IMR-90 (cell line): ENCODE measurements around the gene PTPRN2. TPM values are rescaled to one million over a fixed set of nuclear protein-coding genes. Genes with fewer than 3 reads are reported as not detected.

ENCODE experiments used
- ATAC-seq: fragments of 200-7000 bp; cut with Tn5 transposase; 2 replicates; pipeline ENCODE4 v1.9.1; 2020; ENCODE audit warnings: low read depth, mild to moderate bottlenecking, moderate library complexity
- BruUV-seq: library from RNA; stranded (reverse); fragments of 400-500 nt; replicated peaks from 2 replicates; lab custom pipeline; 2021; lab: Mats Ljungman, UMichigan
- CTCF ChIA-PET: fragments of 300-600 bp; formaldehyde crosslinking; extraction: SDS; loops from one replicate; lab custom pipeline; 2021; ENCODE audit warnings: antibody characterized with exemption; lab: Yijun Ruan, JAX
- POLR2A ChIA-PET: fragments of 300-600 bp; sonication (Branson Sonifier 250); formaldehyde crosslinking; loops from one replicate; lab custom pipeline; 2022; ENCODE audit warnings: antibody characterized with exemption; ENCODE audit not compliant: unreplicated experiment; lab: Charles Lee
- DNase-seq: peaks from one replicate; pipeline ENCODE4 v3.0.0; 2013
- H2AFZ ChIP-seq: replicated peaks from 2 replicates; pipeline ENCODE3; 2013; ENCODE audit warnings: low read length, mild to moderate bottlenecking; ENCODE audit not compliant: poor library complexity
- H2AK5ac ChIP-seq: 2 replicates; pipeline ENCODE4 v1.6.1; 2013; ENCODE audit warnings: low read depth, low read length, inconsistent platforms
- H2AK9ac ChIP-seq: replicated peaks from 2 replicates; pipeline ENCODE3; 2013; ENCODE audit warnings: mild to moderate bottlenecking, low read depth, low read length, moderate library complexity; ENCODE audit not compliant: poor library complexity
- H2BK120ac ChIP-seq: 2 replicates; pipeline ENCODE4 v1.6.1; 2013; ENCODE audit warnings: low read depth, low read length, inconsistent platforms
- H2BK15ac ChIP-seq: 3 replicates; pipeline ENCODE4 v1.6.1; 2013; ENCODE audit warnings: low read depth, low read length, inconsistent platforms
- H2BK20ac ChIP-seq: 2 replicates; pipeline ENCODE4 v1.6.1; 2013; ENCODE audit warnings: low read depth, mild to moderate bottlenecking, inconsistent platforms, low read length, moderate library complexity
- H2BK5ac ChIP-seq: 2 replicates; pipeline ENCODE4 v1.6.1; 2013; ENCODE audit warnings: mild to moderate bottlenecking, low read depth, low read length, inconsistent platforms; ENCODE audit not compliant: poor library complexity, severe bottlenecking
- H3K14ac ChIP-seq: replicated peaks from 2 replicates; pipeline ENCODE4 v1.6.1; 2013; ENCODE audit warnings: low read depth, low read length, inconsistent platforms
- H3K18ac ChIP-seq: 2 replicates; pipeline ENCODE4 v1.6.1; 2013; ENCODE audit warnings: low read depth, low read length, control low read depth
- H3K23ac ChIP-seq: 2 replicates; pipeline ENCODE4 v1.6.1; 2013; ENCODE audit warnings: low read depth, low read length, inconsistent platforms
- H3K27ac ChIP-seq: 2 replicates; pipeline ENCODE4 v1.5.1; 2013; ENCODE audit warnings: mild to moderate bottlenecking, control low read depth, low read length; ENCODE audit not compliant: insufficient read depth
- H3K27me3 ChIP-seq: 2 replicates; pipeline ENCODE4 v1.6.1; 2013; ENCODE audit warnings: low read length; ENCODE audit not compliant: control insufficient read depth, insufficient read depth
- H3K36me3 ChIP-seq: 2 replicates; pipeline ENCODE4 v1.6.1; 2013; ENCODE audit warnings: low read length, mixed read lengths; ENCODE audit not compliant: control insufficient read depth, insufficient read depth
- H3K4ac ChIP-seq: 2 replicates; pipeline ENCODE4 v1.6.1; 2013; ENCODE audit warnings: low read depth, low read length, inconsistent platforms
- H3K4me1 ChIP-seq: 2 replicates; pipeline ENCODE4 v1.6.1; 2013; ENCODE audit warnings: low read length, mixed read lengths; ENCODE audit not compliant: control insufficient read depth, insufficient read depth
- H3K4me2 ChIP-seq: 2 replicates; pipeline ENCODE4 v1.6.1; 2013; ENCODE audit warnings: low read depth, mild to moderate bottlenecking, control low read depth, low read length, moderate library complexity
- H3K4me3 ChIP-seq: 2 replicates; pipeline ENCODE4 v1.5.1; 2013; ENCODE audit warnings: low read depth, mild to moderate bottlenecking, control low read depth, low read length, moderate library complexity; ENCODE audit not compliant: insufficient read depth
- H3K56ac ChIP-seq: 2 replicates; pipeline ENCODE4 v1.6.1; 2013; ENCODE audit warnings: low read length, inconsistent platforms; ENCODE audit not compliant: insufficient read depth; ENCODE audit errors: extremely low read depth
- H3K79me1 ChIP-seq, 2 experiments: 2 replicates each; pipeline ENCODE4 v1.6.1; 2013; ENCODE audit warnings: low read length in 2 of 2, inconsistent platforms in 1 of 2, low read depth in 1 of 2
- H3K9ac ChIP-seq: 2 replicates; pipeline ENCODE4 v1.6.1; 2013; ENCODE audit warnings: low read depth, low read length, control low read depth
- H3K9me1 ChIP-seq: 2 replicates; pipeline ENCODE4 v1.6.1; 2013; ENCODE audit warnings: low read length, inconsistent platforms; ENCODE audit not compliant: insufficient read depth
- H3K9me3 ChIP-seq: 2 replicates; pipeline ENCODE4 v1.6.1; 2013; ENCODE audit warnings: low read length; ENCODE audit not compliant: control insufficient read depth, insufficient read depth
- H4K20me1 ChIP-seq: 2 replicates; pipeline ENCODE4 v1.6.1; 2013; ENCODE audit warnings: low read length, inconsistent platforms; ENCODE audit not compliant: insufficient read depth
- H4K5ac ChIP-seq: 2 replicates; pipeline ENCODE4 v1.6.1; 2013; ENCODE audit warnings: mild to moderate bottlenecking, low read depth, low read length, control low read depth
- H4K8ac ChIP-seq, 2 experiments: 2 replicates each; pipeline ENCODE4 v1.6.1; 2013; ENCODE audit warnings: low read depth in 2 of 2, low read length in 2 of 2, control low read depth in 1 of 2, inconsistent platforms in 1 of 2
- H4K91ac ChIP-seq: 2 replicates; pipeline ENCODE4 v1.6.1; 2013; ENCODE audit warnings: low read depth, low read length, inconsistent platforms; ENCODE audit not compliant: insufficient read depth
- BHLHE40 ChIP-seq: fragments of 150-350 bp; IDR thresholded peaks from 2 replicates; pipeline ENCODE4 v1.6.1; 2016; ENCODE audit warnings: mild to moderate bottlenecking, low read depth, low read length
- CEBPB ChIP-seq: IDR thresholded peaks from 2 replicates; pipeline ENCODE4 v1.6.1; 2012; ENCODE audit warnings: low read depth, low read length, improper control_type of control experiment
- CTCF ChIP-seq: conservative IDR thresholded peaks from 2 replicates; pipeline ENCODE4 v1.5.1; 2012; ENCODE audit warnings: mild to moderate bottlenecking, low read depth, low read length, improper control_type of control experiment
- ELK1 ChIP-seq: fragments of 150-350 bp; IDR thresholded peaks from 2 replicates; pipeline ENCODE4 v1.6.1; 2016; ENCODE audit warnings: low read depth, mild to moderate bottlenecking, low read length, moderate library complexity, borderline replicate concordance
- FOS ChIP-seq: fragments of 150-350 bp; IDR thresholded peaks from 2 replicates; pipeline ENCODE4 v1.6.1; 2016; ENCODE audit warnings: low read depth, low read length
- MAZ ChIP-seq: IDR thresholded peaks from 2 replicates; pipeline ENCODE4 v1.6.1; 2012; ENCODE audit warnings: low read depth, mild to moderate bottlenecking, low read length, improper control_type of control experiment, moderate library complexity, borderline replicate concordance
- MXI1 ChIP-seq: IDR thresholded peaks from 2 replicates; pipeline ENCODE4 v1.6.1; 2012; ENCODE audit warnings: low read depth, mild to moderate bottlenecking, low read length, moderate library complexity, borderline replicate concordance
- NFE2L2 ChIP-seq: fragments of 150-350 bp; IDR thresholded peaks from 2 replicates; pipeline ENCODE4 v1.6.1; 2016; ENCODE audit warnings: low read depth, mild to moderate bottlenecking, low read length
- POLR2A ChIP-seq: IDR thresholded peaks from 2 replicates; pipeline ENCODE4 v1.6.1; 2012; ENCODE audit warnings: mild to moderate bottlenecking, low read depth, low read length
- RAD21 ChIP-seq: IDR thresholded peaks from 2 replicates; pipeline ENCODE4 v1.6.1; 2012; ENCODE audit warnings: low read length, improper control_type of control experiment
- RCOR1 ChIP-seq: IDR thresholded peaks from 2 replicates; pipeline ENCODE4 v1.6.1; 2012; ENCODE audit warnings: mild to moderate bottlenecking, low read length, improper control_type of control experiment; ENCODE audit not compliant: insufficient replicate concordance
- RFX5 ChIP-seq: IDR thresholded peaks from 2 replicates; pipeline ENCODE4 v1.8.0; 2012; ENCODE audit warnings: low read depth, mild to moderate bottlenecking, low read length, moderate library complexity
- SMC3 ChIP-seq: fragments of 150-350 bp; IDR thresholded peaks from 2 replicates; pipeline ENCODE4 v1.6.1; 2016; ENCODE audit warnings: low read depth, mild to moderate bottlenecking, antibody characterized with exemption, low read length, moderate library complexity
- USF2 ChIP-seq: fragments of 150-350 bp; IDR thresholded peaks from 2 replicates; pipeline ENCODE4 v1.6.1; 2017; ENCODE audit warnings: mild to moderate bottlenecking, antibody characterized with exemption, low read length, low read depth
- WGBS, 2 experiments: methylation state at CpG; one replicate each; pipeline versions ENCODE4 v1.1.5 to v1.1.7; 2013; ENCODE audit warnings: missing lambda C conversion rate in 2 of 2; ENCODE audit not compliant: insufficient read length in 1 of 2; ENCODE audit errors: extremely low coverage in 2 of 2; 5-methylcytosine and 5-hydroxymethylcytosine counted together
- dilution Hi-C: fragments of 300-500 bp; cut with HindIII; formaldehyde crosslinking; loops from one replicate; pipeline ENCODE4 v1.14.3; 2018; ENCODE audit warnings: low sequenced_read_pairs; ENCODE audit not compliant: unreplicated experiment
- in situ Hi-C: fragments of 300-500 bp; cut with MboI; formaldehyde crosslinking; loops from 3 replicates; pipeline ENCODE4 v1.14.3; 2019; ENCODE audit warnings: low sequenced_read_pairs, inconsistent platforms, mixed read lengths
- intact Hi-C: fragments of 100-400 bp; cut with micrococcal nuclease; formaldehyde crosslinking; loops from 2 replicates; pipeline ENCODE4 v1.10.0; 2022
- polyA plus RNA-seq, 3 experiments: library from polyadenylated mRNA; depleted of rRNA; stranded (reverse); fragments of >200 nt; gene quantifications; 2 replicates each; pipeline ENCODE4 v1.2.3, GENCODE V29; 2012; ENCODE audit warnings: low replicate concordance in 1 of 3
- total RNA-seq: library from RNA; depleted of rRNA; stranded (reverse); fragments of >200 nt; gene quantifications from 2 replicates; pipeline ENCODE4 v1.2.3, GENCODE V29; 2012

The PTPRN2 gene
- total and polyA plus RNA-seq, 2 of the 4 experiments (the other 2 are of a cell fraction), result 0.03 TPM; not detected in 1

GRCh38 chr7:158073845-158074840 lies 513.5 kb downstream of the PTPRN2 start:
- H2AK5ac ChIP-seq, result no peak overlapping the region
- dilution Hi-C loops (no loop called here), intact Hi-C loops (no loop called here), in situ Hi-C loops (no loop called here)
- no peak overlapping the region for H2BK5ac ChIP-seq
- no peaks in the 10 kb centered on the region for H3K36me3 ChIP-seq
- no peak overlapping the region for H3K4me2 ChIP-seq
- no peak overlapping the region for H4K5ac ChIP-seq
- no peak overlapping the region for H3K4ac ChIP-seq
- H3K9ac ChIP-seq, result no peak overlapping the region
- H3K79me1 ChIP-seq, result no peaks in the 10 kb centered on the region
- no peak overlapping the region for H3K14ac ChIP-seq
- no peaks in the 10 kb centered on the region for H3K4me1 ChIP-seq
- no peak overlapping the region for H3K18ac ChIP-seq
- BruUV-seq, result no TSS peak
- H3K23ac ChIP-seq, result no peak overlapping the region
- no peak overlapping the region for H2AK9ac ChIP-seq
- WGBS, 2 experiments, result 67% methylated on average over 8 of the region's 35 CpGs; no CpG with 5 or more reads in 1 of the 2 experiments
- no peaks in the 10 kb centered on the region for H4K20me1 ChIP-seq
- ChIA-PET CTCF (no interaction called here), POLR2A (no interaction called here)
- H3K4me3 ChIP-seq, result no peak overlapping the region
- H3K27me3 ChIP-seq, result no peaks in the 10 kb centered on the region
- H4K8ac ChIP-seq, result no peak overlapping the region
- ATAC-seq, result no peak
- no peak overlapping the region for H2BK120ac ChIP-seq
- H4K91ac ChIP-seq, result no peak overlapping the region
- no peak overlapping the region for H3K56ac ChIP-seq
- H2AFZ ChIP-seq, result no peak overlapping the region
- no peak overlapping the region for H2BK20ac ChIP-seq
- no peaks in the 10 kb centered on the region for H3K9me1 ChIP-seq
- H3K27ac ChIP-seq, result no peak overlapping the region
- DNase-seq, result no peak
- H3K9me3 ChIP-seq, result peaks cover 73% of the 10 kb centered on the region
- H2BK15ac ChIP-seq, result no peak overlapping the region
- TF ChIP-seq BHLHE40, result no peak
- no peak for TF ChIP-seq USF2
- TF ChIP-seq NFE2L2, result no peak
- no peak for TF ChIP-seq FOS
- no peak for TF ChIP-seq ELK1
- TF ChIP-seq POLR2A, result no peak
- TF ChIP-seq SMC3, result no peak
- no peak for TF ChIP-seq MAZ
- TF ChIP-seq RAD21, result no peak
- TF ChIP-seq CEBPB, result no peak
- TF ChIP-seq RFX5, result no peak
- no peak for TF ChIP-seq MXI1
- TF ChIP-seq RCOR1, result no peak
- no peak for TF ChIP-seq CTCF
